GM12892 (cell line): ENCODE data around the gene WWOX.

Experiments
- DNase-seq: peaks from one replicate; pipeline ENCODE4 v3.0.0; 2011; ENCODE audit not compliant: insufficient read length
- FAIRE-seq: peaks from 2 replicates; lab custom pipeline; 2011; peaks lifted over from hg19 to GRCh38; lab: Jason Lieb, UNC
- POLR2A ChIP-seq: IDR thresholded peaks from 2 replicates; pipeline ENCODE4 v1.6.1; 2011; ENCODE audit warnings: low read depth, low read length, control low read depth
- POLR2AphosphoS5 ChIP-seq: IDR thresholded peaks from 2 replicates; pipeline ENCODE4 v1.6.1; 2011; ENCODE audit warnings: low read depth, low read length, control low read depth
- TAF1 ChIP-seq: IDR thresholded peaks from 2 replicates; pipeline ENCODE4 v1.6.1; 2011; ENCODE audit warnings: low read depth, mild to moderate bottlenecking, control low read depth, low read length, borderline replicate concordance

The WWOX gene

GRCh38 chr16:78995441-78995840 lies 896.0 kb downstream of the WWOX start:
- DNase-seq, result no peak
- no peak for FAIRE-seq
- no peak for TF ChIP-seq POLR2AphosphoS5
- TF ChIP-seq TAF1, result no peak
- no peak for TF ChIP-seq POLR2A

- TF ChIP-seq POLR2AphosphoS5 (no peak), POLR2A (no peak), TAF1 (no peak)
- FAIRE-seq (no peak), DNase-seq (no peak)
Observed at GRCh38 chr16:78996790-78997189, 897.3 kb downstream of the WWOX start.

GRCh38 chr16:78998879-78999278 lies 899.4 kb downstream of the WWOX start:
- FAIRE-seq (no peak), DNase-seq (no peak)
- no peak for TF ChIP-seq POLR2AphosphoS5
- no peak for TF ChIP-seq POLR2A
- no peak for TF ChIP-seq TAF1

- TF ChIP-seq TAF1, result no peak
- no peak for TF ChIP-seq POLR2AphosphoS5
- TF ChIP-seq POLR2A, result no peak
- FAIRE-seq (no peak), DNase-seq (no peak)
Observed at GRCh38 chr16:79001156-79001967, 901.9 kb downstream of the WWOX start.

- DNase-seq (no peak), FAIRE-seq (no peak)
- no peak for TF ChIP-seq POLR2AphosphoS5
- no peak for TF ChIP-seq POLR2A
- no peak for TF ChIP-seq TAF1
Observed at GRCh38 chr16:79003026-79003609, 903.7 kb downstream of the WWOX start.

GRCh38 chr16:79004309-79004708 lies 904.9 kb downstream of the WWOX start:
- TF ChIP-seq TAF1 (no peak), POLR2A (no peak), POLR2AphosphoS5 (no peak)
- FAIRE-seq (no peak), DNase-seq (no peak)

GRCh38 chr16:79005096-79005495 lies 905.6 kb downstream of the WWOX start:
- no peak for FAIRE-seq
- no peak for TF ChIP-seq TAF1
- no peak for DNase-seq

GRCh38 chr16:79006206-79006605 lies 906.8 kb downstream of the WWOX start:
- FAIRE-seq, result no peak
- no peak for DNase-seq
- TF ChIP-seq POLR2AphosphoS5 (no peak), POLR2A (no peak), TAF1 (no peak)

- DNase-seq (no peak), FAIRE-seq (no peak)
- TF ChIP-seq POLR2AphosphoS5, result no peak
- TF ChIP-seq TAF1, result no peak
- TF ChIP-seq POLR2A, result no peak
Observed at GRCh38 chr16:79006765-79007164, 907.3 kb downstream of the WWOX start.

- FAIRE-seq (no peak), DNase-seq (no peak)
- TF ChIP-seq TAF1 (no peak), POLR2A (no peak), POLR2AphosphoS5 (no peak)
Observed at GRCh38 chr16:79007614-79008013, 908.2 kb downstream of the WWOX start.

GRCh38 chr16:79008036-79008868 lies 908.8 kb downstream of the WWOX start:
- TF ChIP-seq POLR2A (no peak), TAF1 (no peak), POLR2AphosphoS5 (no peak)
- no peak for FAIRE-seq
- DNase-seq, result no peak

GRCh38 chr16:79008869-79009179 lies 909.4 kb downstream of the WWOX start:
- FAIRE-seq (no peak), DNase-seq (no peak)
- TF ChIP-seq POLR2A (no peak), TAF1 (no peak), POLR2AphosphoS5 (no peak)
